HS-5 (cell line): ENCODE results near the gene HRH2.
"Not testable (repeated sequence)": the region's sequence is repeated elsewhere in the genome, so short reads cannot be mapped to it uniquely, and the experiment has no call there.

ENCODE experiments used
- DNase-seq: peaks from one replicate; pipeline ENCODE4 v3.0.0-alpha.2; 2012; ENCODE audit warnings: low read depth

HRH2 gene

GRCh38 chr5:175714479-175715085, 56.7 kb downstream of the HRH2 start:
- no peak for DNase-seq

- DNase-seq, result no peak
These were observed 58.0 kb downstream of the HRH2 start for GRCh38 chr5:175715627-175716522.

DNA sequence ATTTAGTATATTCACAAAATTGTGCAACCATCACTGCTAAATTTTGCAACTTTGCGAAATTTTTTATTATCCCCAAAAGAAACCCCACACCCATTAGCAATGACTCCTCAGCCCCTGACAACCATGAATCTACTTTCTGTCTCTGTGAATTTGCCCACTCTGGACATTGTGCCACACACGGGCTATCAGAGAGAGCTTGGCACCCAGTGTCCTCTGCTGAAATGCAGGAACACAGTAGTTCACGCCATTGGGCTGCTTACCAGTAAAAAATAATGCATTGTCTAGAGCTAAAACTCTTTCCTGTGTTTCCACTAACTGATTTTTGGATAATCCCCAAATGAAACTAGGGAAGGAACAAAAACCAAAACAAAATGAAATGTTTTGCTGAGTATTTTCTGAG, 60.0 kb downstream of the HRH2 start:
- no peak for DNase-seq

DNA sequence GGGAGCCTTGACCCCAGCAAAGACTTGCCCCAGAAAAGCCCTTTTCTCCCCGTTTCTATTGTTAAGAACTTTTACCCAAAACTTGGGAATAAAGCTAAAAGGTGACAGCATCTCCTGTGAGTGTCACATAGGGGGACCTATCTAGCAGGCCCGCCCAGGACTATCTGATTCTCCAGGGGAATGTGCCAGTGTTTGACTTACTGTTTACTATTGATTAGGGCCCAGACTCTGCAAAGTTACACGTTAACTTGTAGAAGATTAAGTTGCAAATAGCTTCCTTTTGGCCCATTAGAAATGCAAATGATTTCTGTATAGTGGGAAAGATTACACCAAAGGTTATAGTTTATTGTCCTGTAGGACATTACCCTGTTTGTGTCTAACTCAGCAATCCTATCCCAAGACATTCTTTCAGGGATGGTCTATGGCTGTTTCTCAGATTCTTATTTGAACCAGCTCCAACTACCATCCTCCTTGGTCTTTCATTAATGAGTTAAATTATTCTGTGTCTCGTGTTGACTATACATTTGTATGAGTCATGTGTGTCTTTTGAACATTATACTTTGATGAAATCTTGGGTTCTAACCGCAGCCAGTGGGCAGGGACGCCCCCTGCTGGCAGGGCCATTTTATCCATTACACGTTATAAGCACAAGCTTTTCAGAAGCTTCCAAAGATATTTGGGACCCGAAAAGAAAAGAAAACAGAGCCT, 60.7 kb downstream of the HRH2 start:
- no peak for DNase-seq

DNA sequence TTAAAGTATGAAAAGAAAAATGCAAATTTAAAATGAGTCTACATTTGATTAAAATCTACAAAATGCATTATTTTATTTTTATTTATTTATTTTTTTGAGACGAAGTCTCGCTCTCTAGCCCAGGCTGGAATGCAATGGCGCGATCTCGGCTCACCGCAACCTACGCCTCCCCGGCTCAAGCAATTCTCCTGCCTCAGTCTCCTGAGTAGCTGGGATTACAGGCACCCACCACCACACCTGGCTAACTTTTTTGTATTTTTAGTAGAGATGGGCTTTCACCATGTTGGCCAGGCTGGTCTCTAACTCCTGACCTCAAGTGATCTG, 61.2 kb downstream of the HRH2 start:
- DNase-seq, result not testable (repeated sequence)

GRCh38 chr5:175724314-175725275, 66.7 kb downstream of the HRH2 start:
- no peak for DNase-seq

DNA sequence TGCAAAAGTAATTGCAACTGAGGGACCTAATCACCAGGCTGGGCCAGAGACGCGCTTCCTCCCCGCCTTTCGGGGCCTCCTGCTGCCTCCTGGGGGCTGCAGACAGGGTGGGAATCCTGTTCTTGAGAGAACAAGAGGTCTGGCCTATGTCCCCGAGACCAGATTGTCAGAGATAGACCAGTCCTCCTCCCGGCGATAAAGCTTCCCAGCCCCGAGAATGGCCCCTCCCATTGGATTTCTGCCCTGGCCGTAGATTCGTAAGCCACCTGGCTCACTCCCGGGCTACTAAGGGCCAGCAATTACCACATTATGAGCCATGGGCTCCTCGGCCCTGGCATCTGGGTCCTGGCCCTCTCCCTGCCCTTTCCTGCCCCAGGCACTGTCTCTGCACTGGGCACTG, 70.4 kb downstream of the HRH2 start:
- DNase-seq, result no peak

DNA sequence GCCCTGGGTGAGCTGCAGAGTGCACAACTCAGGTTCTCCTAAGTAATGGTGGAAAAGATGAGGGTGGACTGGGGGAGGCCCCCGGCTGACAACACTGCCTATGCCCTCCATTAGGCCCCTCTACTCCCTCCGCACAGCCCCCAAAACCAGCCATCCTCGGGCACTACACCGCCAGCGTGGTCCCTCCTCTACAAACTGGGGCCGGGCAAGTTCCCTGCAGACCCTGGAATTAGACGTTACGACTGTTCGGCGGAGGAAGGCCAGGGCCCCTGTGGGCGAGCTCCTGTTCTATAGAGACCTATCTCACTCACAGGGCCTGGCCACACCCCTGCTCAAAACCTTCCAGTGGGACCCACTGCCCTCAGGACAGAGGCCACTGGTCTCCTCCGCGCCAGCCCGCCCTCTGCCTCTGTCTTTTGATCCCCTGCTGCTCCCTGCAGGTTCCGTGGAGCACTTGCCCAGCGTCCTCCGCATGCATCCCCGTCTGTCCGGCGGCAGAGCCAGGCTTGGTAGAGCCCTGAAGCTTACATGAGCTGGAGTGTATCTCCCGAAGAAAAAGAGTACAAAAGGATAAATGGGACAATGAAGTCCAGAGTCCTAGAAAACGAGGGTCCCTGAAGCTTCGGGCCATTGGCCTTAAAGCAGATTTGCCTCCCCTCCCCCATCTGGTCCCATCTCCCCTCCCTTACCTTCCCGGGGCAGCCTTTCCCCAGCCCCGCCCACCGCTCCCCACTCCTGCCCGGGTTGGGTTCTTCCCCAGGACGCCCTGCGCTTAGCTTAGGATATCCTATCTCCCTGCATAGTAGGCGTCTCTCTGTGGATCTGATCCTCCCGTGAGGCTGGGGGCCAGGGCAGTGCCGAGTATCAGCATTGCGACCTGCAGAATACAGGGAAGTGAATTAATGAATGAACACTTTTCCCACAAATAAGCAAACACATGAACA, 71.3 kb downstream of the HRH2 start:
- no peak for DNase-seq

- peak; percentile 78 for DNase-seq
These were observed 72.0 kb downstream of the HRH2 start for GRCh38 chr5:175729829-175730277.

DNA sequence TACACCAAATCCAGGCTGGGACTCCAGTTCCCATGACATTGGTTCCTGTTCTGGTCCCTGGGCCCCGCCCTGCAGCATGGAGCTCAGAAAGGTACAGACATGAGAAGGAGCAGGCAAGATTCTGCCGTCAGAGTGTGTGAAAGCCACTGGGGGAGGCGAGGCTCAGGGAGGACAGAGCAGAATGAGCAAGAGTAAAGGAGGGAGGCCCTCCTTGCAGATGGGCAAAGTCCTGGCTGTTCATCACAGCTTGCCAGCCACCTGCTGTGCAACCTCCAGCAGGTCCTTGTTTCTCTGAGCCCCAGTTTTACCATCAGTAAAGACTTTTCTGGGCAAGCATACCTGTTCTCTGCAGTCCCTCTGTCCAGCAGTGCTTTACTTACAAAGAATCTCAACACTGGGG, 73.3 kb downstream of the HRH2 start:
- no peak for DNase-seq

DNA sequence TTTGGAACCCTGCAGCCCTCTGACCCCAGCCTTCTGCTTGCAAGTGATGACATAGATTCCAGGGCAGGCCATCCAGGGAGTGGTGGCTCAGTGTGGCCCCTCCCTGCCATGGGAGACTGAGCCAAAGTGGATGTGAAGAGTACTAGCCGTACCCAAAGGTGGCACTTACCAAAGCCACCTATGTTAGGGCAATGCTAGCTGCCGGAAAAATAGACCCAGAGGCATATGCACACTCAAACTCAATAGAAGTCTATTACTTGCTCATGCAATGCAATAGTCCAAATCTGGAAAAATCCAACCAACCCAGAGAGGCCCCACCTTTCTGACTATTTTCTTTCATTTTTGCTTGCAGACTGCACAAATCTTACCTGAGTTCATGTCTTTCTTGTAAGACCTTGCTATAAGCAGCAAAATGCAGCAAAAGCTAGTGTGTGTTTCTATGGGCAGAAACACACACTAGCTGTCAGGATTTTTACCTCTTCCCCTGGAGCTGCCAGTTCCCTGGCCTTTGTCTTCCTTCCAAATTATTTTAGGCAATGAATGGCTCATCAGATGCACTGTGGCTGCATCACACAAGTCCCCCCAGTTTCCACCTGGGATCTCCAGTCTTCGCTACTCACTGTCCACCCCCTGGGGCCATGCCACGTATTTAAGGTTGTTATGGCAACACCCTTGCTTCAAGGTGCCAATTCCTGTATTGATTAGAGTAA, 74.0 kb downstream of the HRH2 start:
- DNase-seq, result no peak

DNA sequence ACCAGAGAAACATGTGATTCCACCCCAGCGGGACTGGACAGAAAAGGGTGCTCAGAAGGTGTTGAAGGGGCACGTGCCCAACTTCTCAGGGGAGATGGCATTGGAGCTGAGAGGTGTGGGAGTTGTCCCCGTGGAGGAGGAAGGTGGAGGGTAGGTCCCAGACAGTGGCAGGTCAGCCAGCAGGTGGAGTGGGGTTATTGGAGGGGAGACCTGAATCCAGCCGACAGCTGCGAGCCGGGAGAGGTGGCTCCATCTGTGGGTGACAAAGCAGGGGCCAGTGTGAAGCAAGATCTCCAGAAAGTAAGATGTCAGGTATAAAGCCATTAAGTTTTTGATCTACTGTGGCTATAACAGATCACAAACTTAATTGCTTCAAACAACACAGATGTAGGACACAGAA, 75.1 kb downstream of the HRH2 start:
- no peak for DNase-seq

DNA sequence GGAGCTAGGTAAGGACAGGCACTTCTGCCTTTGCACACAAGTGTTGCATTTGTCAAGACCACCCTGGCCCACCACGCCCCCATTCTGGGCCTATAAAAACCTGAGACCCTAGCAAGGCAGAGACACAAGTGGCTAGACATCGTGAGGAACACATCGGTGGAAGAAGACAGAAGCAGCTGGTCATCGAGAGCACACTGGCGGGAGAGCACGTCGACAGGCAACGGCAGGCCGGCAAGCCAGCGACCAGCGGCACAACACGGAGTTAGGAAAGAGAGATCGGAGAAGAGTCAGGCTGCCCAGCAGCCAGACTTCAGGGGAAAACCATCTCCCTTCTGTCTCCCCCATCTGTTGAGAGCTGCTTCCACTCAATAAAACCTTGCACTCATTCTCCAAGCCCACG, 76.1 kb downstream of the HRH2 start:
- no peak for DNase-seq

GRCh38 chr5:175734501-175734900, 76.6 kb downstream of the HRH2 start:
- no peak for DNase-seq

- no peak for DNase-seq
These were observed 77.8 kb downstream of the HRH2 start for GRCh38 chr5:175735701-175736100.

DNA sequence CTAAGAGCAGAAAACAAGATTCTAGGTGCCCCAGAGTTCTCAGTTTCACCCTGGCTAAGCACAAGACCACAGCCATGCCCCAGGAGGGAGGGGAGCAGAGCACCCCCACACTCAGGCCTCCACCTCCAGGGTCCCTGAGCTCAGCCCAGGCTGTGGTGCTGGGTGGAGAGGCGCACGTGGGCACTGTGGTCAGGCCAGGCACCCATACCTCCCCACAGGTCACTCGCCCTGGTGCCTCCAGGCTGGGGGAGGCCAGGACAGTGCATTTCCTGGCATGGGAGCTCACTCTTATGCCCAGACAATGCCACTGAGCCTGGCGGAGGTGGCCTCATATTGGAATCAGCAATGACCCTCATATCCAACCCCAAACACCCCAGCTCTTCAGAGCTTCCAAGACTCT, 78.8 kb downstream of the HRH2 start:
- no peak for DNase-seq

DNA sequence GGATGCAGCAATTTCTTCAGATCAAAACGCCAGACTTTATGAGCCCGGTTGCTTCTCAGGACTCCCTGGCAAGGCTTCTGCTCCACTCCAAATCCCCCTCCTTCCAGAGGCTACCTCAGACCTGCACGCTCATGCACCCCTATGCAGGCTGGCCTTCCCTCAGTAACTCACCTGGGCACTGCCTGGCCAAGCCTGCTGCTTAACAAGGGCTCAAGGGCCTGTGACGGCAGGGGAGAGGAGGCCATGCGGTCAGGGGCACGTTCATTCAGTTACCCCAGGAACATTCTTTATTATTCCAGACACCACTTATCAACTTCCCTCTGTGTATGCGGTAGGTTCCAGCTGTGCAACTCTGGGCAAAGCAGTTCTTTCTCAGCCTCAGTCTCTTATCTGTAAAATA, 79.6 kb downstream of the HRH2 start:
- no peak for DNase-seq

- DNase-seq, result no peak
These were observed 80.3 kb downstream of the HRH2 start for GRCh38 chr5:175738126-175738525.

DNA sequence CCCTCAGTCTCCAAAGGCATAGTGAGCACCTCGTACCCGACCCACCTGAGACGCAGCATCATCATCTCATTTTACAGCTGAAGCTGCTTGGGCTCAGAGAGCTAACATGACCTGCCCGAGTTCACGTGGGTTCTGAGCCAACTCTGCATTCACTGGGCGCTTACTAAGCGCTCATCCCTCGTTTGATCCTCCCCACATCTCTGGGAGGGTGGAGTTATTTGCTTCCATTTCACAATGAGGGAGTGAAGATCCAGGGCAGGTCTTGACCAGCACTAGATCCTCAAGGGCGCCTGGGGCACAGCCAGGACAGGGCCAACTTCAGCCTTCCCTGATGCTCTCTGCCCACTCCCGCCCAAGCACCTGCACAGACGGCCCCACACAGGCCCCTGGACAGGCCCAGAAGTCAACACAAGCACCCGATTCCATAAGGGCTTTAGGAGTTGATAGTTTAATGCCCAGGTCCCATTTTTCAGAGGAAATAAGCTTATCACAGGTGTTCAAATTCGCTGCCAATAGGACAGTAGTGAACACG, 80.8 kb downstream of the HRH2 start:
- no peak for DNase-seq

DNA sequence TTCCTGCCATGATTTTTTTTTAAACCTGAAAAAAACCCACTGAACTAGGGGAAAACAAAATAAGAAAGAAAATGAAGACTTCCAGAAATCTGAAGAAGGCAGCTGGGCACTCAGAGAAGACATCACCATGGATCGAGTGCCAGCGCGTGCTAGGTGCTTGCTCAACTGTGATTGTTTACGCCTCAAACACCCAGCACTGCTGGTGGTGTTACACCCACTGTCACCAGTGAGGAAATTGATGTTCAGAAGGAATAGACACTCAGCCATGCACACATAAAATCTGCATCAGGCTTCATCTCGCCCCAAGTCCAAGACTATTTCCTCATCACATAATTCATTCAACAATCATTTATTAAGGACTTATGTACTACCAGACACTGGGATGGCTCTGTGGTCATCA, 82.1 kb downstream of the HRH2 start:
- DNase-seq, result no peak
